Activated CD4-positive, alpha-beta T cell treated with anti-CD3 and anti-CD28 coated beads for 36 hours (primary cell): Measurements from ENCODE around the gene GRID1. TPM values are rescaled to one million over a fixed set of nuclear protein-coding genes. Genes with fewer than 3 reads are reported as not detected.

Experiments
- ATAC-seq: fragments of 200-7000 bp; cut with Tn5 transposase; one replicate; pipeline ENCODE4 v1.10.0; 2021; ENCODE audit warnings: mild to moderate bottlenecking, moderate library complexity
- CTCF ChIA-PET: fragments of 350-600 bp; sonication (Branson Sonifier 250); formaldehyde crosslinking; loops from one replicate; lab custom pipeline; 2021; ENCODE audit warnings: antibody characterized with exemption; lab: Charles Lee
- POLR2A ChIA-PET: fragments of 350-600 bp; sonication (Branson Sonifier 250); formaldehyde crosslinking; loops from one replicate; lab custom pipeline; 2021; ENCODE audit warnings: antibody characterized with exemption, inconsistent platforms; lab: Charles Lee
- DNase-seq: peaks from one replicate; pipeline ENCODE4 v3.0.0-alpha.2; 2020
- H3K27ac Mint-ChIP-seq: one replicate; pipeline ENCODE4 v1.8.0; 2021; ENCODE audit warnings: mixed read lengths
- H3K27me3 Mint-ChIP-seq: one replicate; pipeline ENCODE4 v1.8.0; 2021; ENCODE audit warnings: mixed read lengths
- H3K36me3 Mint-ChIP-seq: one replicate; pipeline ENCODE4 v1.8.0; 2021; ENCODE audit warnings: low read depth, mixed read lengths
- H3K4me1 Mint-ChIP-seq: one replicate; pipeline ENCODE4 v1.8.0; 2021; ENCODE audit warnings: mixed read lengths
- H3K4me3 Mint-ChIP-seq: one replicate; pipeline ENCODE4 v1.8.0; 2021; ENCODE audit warnings: mild to moderate bottlenecking, moderate library complexity, mixed read lengths
- H3K9me3 Mint-ChIP-seq: one replicate; pipeline ENCODE4 v1.8.0; 2021; ENCODE audit warnings: low read depth, mixed read lengths
- intact Hi-C, 2 experiments: fragments of 100-400 bp; cut with DNase I in 1 of 2; cut with micrococcal nuclease in 1 of 2; formaldehyde crosslinking; loops; one replicate each; pipeline versions ENCODE4 v1.14.2 to v1.15.1; 2022 to 2024; cut with DNase I, micrococcal nuclease
- total RNA-seq, 2 experiments: library from RNA; stranded (reverse); gene quantifications; one replicate each; pipeline ENCODE4 v1.2.3, GENCODE V29; 2021

Gene GRID1
- total RNA-seq, 2 experiments from 2014 or later, result not detected

- no peak overlapping the region for H3K4me3 Mint-ChIP-seq
- DNase-seq (no peak), ATAC-seq (no peak)
- H3K9me3 Mint-ChIP-seq, result no peaks in the 10 kb centered on the region
- ChIA-PET POLR2A (no interaction called here), CTCF (interaction anchor here (0.6 kb wide), 1 partner anchor 172 kb away, joined by 3 read pairs; no protein-coding TSS in a partner anchor)
- H3K27me3 Mint-ChIP-seq, result peaks cover 12% of the 10 kb centered on the region
- H3K27ac Mint-ChIP-seq, result no peak overlapping the region
- H3K36me3 Mint-ChIP-seq, result no peaks in the 10 kb centered on the region
- intact Hi-C loops, result no loop called here
- no peaks in the 10 kb centered on the region for H3K4me1 Mint-ChIP-seq
These were observed 173.9 kb downstream of the GRID1 start for GRCh38 chr10:86192691-86193090.

GRCh38 chr10:86192147-86192546, 174.4 kb downstream of the GRID1 start:
- H3K4me1 Mint-ChIP-seq, result no peaks in the 10 kb centered on the region
- H3K36me3 Mint-ChIP-seq, result no peaks in the 10 kb centered on the region
- CTCF ChIA-PET, result no interaction called here
- no peak for DNase-seq
- intact Hi-C loops, result no loop called here
- H3K9me3 Mint-ChIP-seq, result no peaks in the 10 kb centered on the region
- H3K27ac Mint-ChIP-seq, result no peak overlapping the region
- peaks cover 12% of the 10 kb centered on the region for H3K27me3 Mint-ChIP-seq
- POLR2A ChIA-PET, result no interaction called here
- H3K4me3 Mint-ChIP-seq, result no peak overlapping the region
- no peak for ATAC-seq

- no peaks in the 10 kb centered on the region for H3K9me3 Mint-ChIP-seq
- H3K4me1 Mint-ChIP-seq, result no peaks in the 10 kb centered on the region
- ATAC-seq (no peak), DNase-seq (no peak)
- POLR2A ChIA-PET, result no interaction called here
- H3K27me3 Mint-ChIP-seq, result peaks cover 11% of the 10 kb centered on the region
- H3K4me3 Mint-ChIP-seq, result no peak overlapping the region
- no peaks in the 10 kb centered on the region for H3K36me3 Mint-ChIP-seq
- intact Hi-C loops, result no loop called here
- CTCF ChIA-PET, result no interaction called here
- H3K27ac Mint-ChIP-seq, result no peak overlapping the region
These were observed 174.9 kb downstream of the GRID1 start for GRCh38 chr10:86191686-86192085.

GRCh38 chr10:86191166-86191565, 175.4 kb downstream of the GRID1 start:
- Mint-ChIP-seq H3K27me3 (peaks cover 11% of the 10 kb centered on the region), H3K4me1 (no peaks in the 10 kb centered on the region), H3K4me3 (no peak overlapping the region), H3K9me3 (no peaks in the 10 kb centered on the region), H3K27ac (no peak overlapping the region), H3K36me3 (no peaks in the 10 kb centered on the region)
- POLR2A ChIA-PET, result no interaction called here
- CTCF ChIA-PET, result no interaction called here
- DNase-seq (no peak), ATAC-seq (no peak)
- intact Hi-C loops, result no loop called here

GRCh38 chr10:86190291-86190690, 176.3 kb downstream of the GRID1 start:
- Mint-ChIP-seq H3K27ac (no peak overlapping the region), H3K36me3 (no peaks in the 10 kb centered on the region), H3K4me3 (no peak overlapping the region), H3K9me3 (no peaks in the 10 kb centered on the region), H3K27me3 (peaks cover 13% of the 10 kb centered on the region), H3K4me1 (no peaks in the 10 kb centered on the region)
- no peak for ATAC-seq
- CTCF ChIA-PET, result no interaction called here
- intact Hi-C loops, result no loop called here
- DNase-seq, result no peak
- POLR2A ChIA-PET, result no interaction called here

GRCh38 chr10:86189891-86190290, 176.7 kb downstream of the GRID1 start:
- CTCF ChIA-PET, result no interaction called here

GRCh38 chr10:86188796-86189558, 177.6 kb downstream of the GRID1 start:
- Mint-ChIP-seq H3K27ac (no peak overlapping the region), H3K4me1 (no peaks in the 10 kb centered on the region), H3K36me3 (no peaks in the 10 kb centered on the region), H3K27me3 (peaks cover 13% of the 10 kb centered on the region), H3K4me3 (no peak overlapping the region), H3K9me3 (no peaks in the 10 kb centered on the region)
- DNase-seq, result no peak
- CTCF ChIA-PET, result no interaction called here
- ATAC-seq, result no peak
- intact Hi-C loops, result no loop called here
- POLR2A ChIA-PET, result no interaction called here

More at GRCh38 chr10:86189891-86190290, 176.7 kb downstream of the GRID1 start:
- Mint-ChIP-seq H3K27me3 (peaks cover 13% of the 10 kb centered on the region), H3K27ac (no peak overlapping the region), H3K36me3 (no peaks in the 10 kb centered on the region), H3K4me3 (no peak overlapping the region), H3K4me1 (no peaks in the 10 kb centered on the region), H3K9me3 (no peaks in the 10 kb centered on the region)
- intact Hi-C loops, result no loop called here
- ATAC-seq (no peak), DNase-seq (no peak)
- POLR2A ChIA-PET, result no interaction called here

- Mint-ChIP-seq H3K36me3 (no peaks in the 10 kb centered on the region), H3K27me3 (peaks cover 13% of the 10 kb centered on the region), H3K27ac (no peak overlapping the region), H3K4me1 (no peaks in the 10 kb centered on the region), H3K9me3 (no peaks in the 10 kb centered on the region), H3K4me3 (no peak overlapping the region)
- ATAC-seq, result no peak
- ChIA-PET POLR2A (no interaction called here), CTCF (no interaction called here)
- intact Hi-C loops, result no loop called here
- DNase-seq, result no peak
These were observed 178.3 kb downstream of the GRID1 start for GRCh38 chr10:86188326-86188725.

- ATAC-seq, result no peak
- no peak overlapping the region for H3K27ac Mint-ChIP-seq
- ChIA-PET CTCF (interaction anchor here (0.5 to 0.7 kb wide), 2 partner anchors 31 to 86 kb away, joined by 3 to 4 read pairs; no protein-coding TSS in a partner anchor), POLR2A (no interaction called here)
- H3K36me3 Mint-ChIP-seq, result no peaks in the 10 kb centered on the region
- intact Hi-C loops, result no loop called here
- no peak overlapping the region for H3K4me3 Mint-ChIP-seq
- no peaks in the 10 kb centered on the region for H3K4me1 Mint-ChIP-seq
- DNase-seq, result no peak
- H3K27me3 Mint-ChIP-seq, result peaks cover 13% of the 10 kb centered on the region
- H3K9me3 Mint-ChIP-seq, result no peaks in the 10 kb centered on the region
These were observed 178.9 kb downstream of the GRID1 start for GRCh38 chr10:86187499-86188239.

GRCh38 chr10:86186633-86187032, 180.0 kb downstream of the GRID1 start:
- H3K4me1 Mint-ChIP-seq, result no peaks in the 10 kb centered on the region
- ChIA-PET CTCF (interaction anchor here (0.7 kb wide), 1 partner anchor 32 kb away, joined by 4 read pairs; no protein-coding TSS in a partner anchor), POLR2A (no interaction called here)
- H3K36me3 Mint-ChIP-seq, result no peaks in the 10 kb centered on the region
- DNase-seq (no peak), ATAC-seq (no peak)
- peaks cover 12% of the 10 kb centered on the region for H3K27me3 Mint-ChIP-seq
- intact Hi-C loops, result no loop called here
- H3K27ac Mint-ChIP-seq, result no peak overlapping the region
- H3K4me3 Mint-ChIP-seq, result no peak overlapping the region
- no peaks in the 10 kb centered on the region for H3K9me3 Mint-ChIP-seq

- Mint-ChIP-seq H3K27me3 (peaks cover 3% of the 10 kb centered on the region), H3K4me3 (no peak overlapping the region), H3K9me3 (no peaks in the 10 kb centered on the region), H3K4me1 (no peaks in the 10 kb centered on the region), H3K36me3 (no peaks in the 10 kb centered on the region), H3K27ac (no peak overlapping the region)
- ATAC-seq (no peak), DNase-seq (no peak)
- CTCF ChIA-PET, result no interaction called here
- POLR2A ChIA-PET, result no interaction called here
- intact Hi-C loops, result no loop called here
These were observed 184.0 kb downstream of the GRID1 start for GRCh38 chr10:86182595-86182994.

GRCh38 chr10:86182150-86182549, 184.4 kb downstream of the GRID1 start:
- H3K27ac Mint-ChIP-seq, result no peak overlapping the region
- H3K4me3 Mint-ChIP-seq, result no peak overlapping the region
- POLR2A ChIA-PET, result no interaction called here
- no peaks in the 10 kb centered on the region for H3K4me1 Mint-ChIP-seq
- ATAC-seq (no peak), DNase-seq (no peak)
- H3K9me3 Mint-ChIP-seq, result no peaks in the 10 kb centered on the region
- CTCF ChIA-PET, result no interaction called here
- intact Hi-C loops, result no loop called here
- no peaks in the 10 kb centered on the region for H3K36me3 Mint-ChIP-seq
- H3K27me3 Mint-ChIP-seq, result peaks cover 3% of the 10 kb centered on the region
